Ectodermal cell (in vitro differentiated cells): ENCODE data around the gene ACSBG1.

ENCODE experiments used
- H3K27ac ChIP-seq: 2 replicates; pipeline ENCODE4 v1.7.0; 2013; ENCODE audit warnings: mild to moderate bottlenecking, low read depth, low read length; ENCODE audit not compliant: insufficient read depth, poor library complexity, severe bottlenecking
- H3K27me3 ChIP-seq: 2 replicates; pipeline ENCODE4 v1.7.0; 2013; ENCODE audit warnings: mild to moderate bottlenecking, low read length; ENCODE audit not compliant: insufficient read depth, control insufficient read depth, poor library complexity, severe bottlenecking
- H3K36me3 ChIP-seq: one replicate; pipeline ENCODE4 v1.7.0; 2013; ENCODE audit warnings: low read length; ENCODE audit not compliant: control insufficient read depth, insufficient read depth
- H3K4me1 ChIP-seq: one replicate; pipeline ENCODE4 v1.7.0; 2013; ENCODE audit warnings: low read length; ENCODE audit not compliant: control insufficient read depth, insufficient read depth
- H3K4me3 ChIP-seq: 2 replicates; pipeline ENCODE4 v1.7.0; 2013; ENCODE audit warnings: low read depth, low read length, control low read depth; ENCODE audit not compliant: insufficient read depth
- H3K9me3 ChIP-seq: 2 replicates; pipeline ENCODE4 v1.7.0; 2013; ENCODE audit warnings: mild to moderate bottlenecking, low read length, moderate library complexity; ENCODE audit not compliant: control insufficient read depth
- WGBS, 2 experiments: methylation state at CpG; one replicate each; pipeline ENCODE4 v1.1.7; 2013; ENCODE audit warnings: missing lambda C conversion rate in 2 of 2; 5-methylcytosine and 5-hydroxymethylcytosine counted together

Gene ACSBG1

DNA sequence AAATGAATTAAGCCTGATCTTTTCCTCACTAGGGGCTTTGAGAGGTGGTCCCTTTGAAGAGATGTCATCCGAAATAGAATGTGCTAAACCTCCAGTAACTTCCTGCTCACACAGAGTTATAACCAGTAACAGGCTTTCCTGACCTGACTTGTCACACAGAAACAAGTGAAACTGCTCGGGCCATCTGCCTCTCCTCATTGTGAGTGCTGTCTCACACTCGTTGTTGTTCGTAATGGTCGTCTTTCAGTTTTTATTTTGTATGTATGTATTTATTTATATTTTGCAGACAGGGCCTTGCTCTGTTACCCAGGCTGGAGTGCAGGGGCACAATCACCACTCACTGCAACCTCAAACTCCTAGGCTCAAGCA lies 24.0 kb downstream of the ACSBG1 start:
- WGBS, 2 experiments: 84 to 86% methylated on average over 4 to 5 of the region's 5 CpGs
- H3K36me3 ChIP-seq: no peaks in the 10 kb centered on the region
- no peaks in the 10 kb centered on the region for H3K27me3 ChIP-seq
- peaks cover 6% of the 10 kb centered on the region for H3K4me1 ChIP-seq
- no peaks in the 10 kb centered on the region for H3K9me3 ChIP-seq
- H3K27ac ChIP-seq: no peak overlapping the region
- H3K4me3 ChIP-seq: no peak overlapping the region

- WGBS, 2 experiments: 92 to 93% methylated on average over 9 of the region's 9 CpGs
- peaks cover 11% of the 10 kb centered on the region for H3K4me1 ChIP-seq
Measured at GRCh38 chr15:78209646-78210348, 24.6 kb downstream of the ACSBG1 start.

GRCh38 chr15:78208887-78209645 lies 25.3 kb downstream of the ACSBG1 start:
- no peak overlapping the region for H3K27ac ChIP-seq
- H3K4me3 ChIP-seq: no peak overlapping the region
- WGBS, 2 experiments: 94% methylated on average over 20 of the region's 20 CpGs
- H3K9me3 ChIP-seq: no peaks in the 10 kb centered on the region
- H3K36me3 ChIP-seq: no peaks in the 10 kb centered on the region
- peaks cover 12% of the 10 kb centered on the region for H3K4me1 ChIP-seq
- no peaks in the 10 kb centered on the region for H3K27me3 ChIP-seq

More at GRCh38 chr15:78209646-78210348, 24.6 kb downstream of the ACSBG1 start:
- Histone ChIP-seq H3K9me3 (no peaks in the 10 kb centered on the region), H3K4me3 (no peak overlapping the region), H3K36me3 (no peaks in the 10 kb centered on the region), H3K27me3 (no peaks in the 10 kb centered on the region), H3K27ac (no peak overlapping the region)

DNA sequence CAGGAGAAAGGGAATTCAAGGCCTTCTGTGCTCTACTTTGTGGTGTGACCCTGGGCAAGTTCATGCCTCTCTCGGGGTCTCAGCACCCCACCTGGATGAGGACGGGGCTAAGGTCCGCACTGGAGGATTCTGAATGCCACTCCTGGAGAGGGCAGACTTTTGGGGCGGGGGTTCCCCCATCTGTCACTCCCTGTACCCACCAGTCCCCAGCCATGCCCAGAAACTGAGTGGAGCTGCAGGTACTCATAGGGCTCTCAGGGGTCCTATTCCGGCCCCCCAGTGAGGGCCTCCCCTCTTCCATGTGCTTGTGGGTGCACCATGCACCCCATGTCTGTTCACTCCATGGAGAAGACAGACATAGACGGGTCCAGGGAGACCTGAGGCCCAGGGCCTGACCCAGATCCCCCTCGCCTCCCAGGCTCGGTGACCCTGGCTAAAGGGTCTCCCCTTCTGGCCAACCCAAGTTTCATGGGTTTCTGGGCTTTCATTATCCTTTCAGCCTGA lies 26.0 kb downstream of the ACSBG1 start:
- Histone ChIP-seq H3K4me1 (peaks cover 12% of the 10 kb centered on the region), H3K27me3 (no peaks in the 10 kb centered on the region)
- WGBS, 2 experiments: 94 to 96% methylated on average over 8 of the region's 8 CpGs

DNA sequence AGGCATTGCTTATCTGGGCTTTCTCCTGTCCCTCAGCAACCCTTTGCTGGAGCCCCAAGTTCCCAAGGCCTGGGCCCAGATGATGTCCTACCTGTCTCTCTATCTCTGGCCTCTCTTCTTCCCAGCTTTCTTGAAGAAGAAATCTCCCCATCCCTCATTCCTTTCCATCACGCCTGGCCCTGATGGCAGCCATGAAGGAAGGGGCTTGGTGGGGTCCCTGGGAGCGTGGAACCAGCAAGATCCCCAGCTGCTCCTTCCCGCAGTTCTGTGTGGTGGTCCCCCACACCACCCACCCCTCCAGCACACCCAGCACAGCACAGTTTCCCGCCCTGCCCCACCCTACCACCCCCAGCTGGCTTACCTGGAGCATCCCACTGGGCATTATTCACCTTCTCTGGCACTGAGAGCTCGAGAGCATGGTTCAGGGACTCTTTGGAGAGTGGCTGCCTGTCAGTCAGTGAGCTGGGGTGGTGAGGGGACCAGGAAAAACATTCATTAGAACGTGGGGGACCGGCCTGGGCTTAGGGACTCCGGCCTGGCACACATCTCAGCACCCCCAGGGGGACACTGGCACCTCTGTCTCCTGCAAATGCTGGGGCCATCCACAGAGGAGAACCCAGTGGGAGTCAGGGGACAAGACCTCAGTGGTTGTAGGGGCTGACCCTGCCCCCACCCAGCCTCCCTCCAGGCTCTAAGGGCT lies 26.6 kb downstream of the ACSBG1 start:
- H3K27ac ChIP-seq: no peak overlapping the region
- no peaks in the 10 kb centered on the region for H3K27me3 ChIP-seq
- H3K9me3 ChIP-seq: no peaks in the 10 kb centered on the region
- H3K4me3 ChIP-seq: no peak overlapping the region
- no peaks in the 10 kb centered on the region for H3K36me3 ChIP-seq
- peaks cover 12% of the 10 kb centered on the region for H3K4me1 ChIP-seq
- 91 to 93% methylated on average over 8 of the region's 8 CpGs for WGBS, 2 experiments

More for the DNA sequence above, 26.0 kb downstream of the ACSBG1 start:
- H3K4me3 ChIP-seq: no peak overlapping the region
- H3K9me3 ChIP-seq: no peaks in the 10 kb centered on the region
- H3K36me3 ChIP-seq: no peaks in the 10 kb centered on the region
- no peak overlapping the region for H3K27ac ChIP-seq

- Histone ChIP-seq H3K27me3 (no peaks in the 10 kb centered on the region), H3K27ac (no peak overlapping the region), H3K4me1 (peaks cover 12% of the 10 kb centered on the region), H3K36me3 (no peaks in the 10 kb centered on the region), H3K9me3 (no peaks in the 10 kb centered on the region), H3K4me3 (no peak overlapping the region)
- WGBS, 2 experiments: 85 to 93% methylated on average over 5 of the region's 5 CpGs
Measured at GRCh38 chr15:78207110-78207458, 27.3 kb downstream of the ACSBG1 start.

- Histone ChIP-seq H3K36me3 (no peaks in the 10 kb centered on the region), H3K27me3 (no peaks in the 10 kb centered on the region), H3K9me3 (no peaks in the 10 kb centered on the region), H3K4me3 (no peak overlapping the region), H3K27ac (no peak overlapping the region), H3K4me1 (peaks cover 12% of the 10 kb centered on the region)
- WGBS, 2 experiments: 83% methylated on average over 12 of the region's 12 CpGs
Measured at GRCh38 chr15:78206326-78207109, 27.8 kb downstream of the ACSBG1 start.

DNA sequence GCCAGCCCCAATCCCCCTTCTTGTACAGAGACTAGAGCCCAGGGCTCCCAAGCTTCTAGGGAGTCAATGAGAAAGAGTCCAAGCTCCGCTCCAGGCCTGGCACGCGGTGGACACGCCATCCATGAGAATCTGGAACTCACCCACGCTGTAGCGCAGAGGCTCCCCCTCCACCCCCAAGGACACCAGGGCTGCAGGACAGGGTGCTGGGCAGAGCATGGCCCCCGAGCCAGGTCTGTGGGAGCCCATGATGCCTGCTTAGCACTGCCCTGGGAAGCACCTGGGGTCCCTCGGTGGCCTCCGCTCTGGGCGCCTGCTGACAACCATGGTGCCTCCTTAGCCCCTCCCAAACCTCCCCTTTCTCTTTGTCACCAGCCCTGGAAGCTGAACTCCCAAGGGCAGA lies 28.5 kb downstream of the ACSBG1 start:
- H3K27ac ChIP-seq: no peak overlapping the region
- H3K4me1 ChIP-seq: peaks cover 12% of the 10 kb centered on the region
- no peaks in the 10 kb centered on the region for H3K36me3 ChIP-seq
- 96% methylated on average over 10 of the region's 10 CpGs for WGBS, 2 experiments
- no peaks in the 10 kb centered on the region for H3K9me3 ChIP-seq
- H3K27me3 ChIP-seq: no peaks in the 10 kb centered on the region
- no peak overlapping the region for H3K4me3 ChIP-seq

GRCh38 chr15:78205337-78205736 lies 29.0 kb downstream of the ACSBG1 start:
- no peak overlapping the region for H3K27ac ChIP-seq
- H3K9me3 ChIP-seq: no peaks in the 10 kb centered on the region
- WGBS, 2 experiments: 91 to 95% methylated on average over 1 of the region's 1 CpG
- H3K36me3 ChIP-seq: no peaks in the 10 kb centered on the region
- H3K4me3 ChIP-seq: no peak overlapping the region
- H3K4me1 ChIP-seq: peaks cover 12% of the 10 kb centered on the region
- H3K27me3 ChIP-seq: no peaks in the 10 kb centered on the region
